ENCODE data around the gene CAMK2D.

The CAMK2D gene

GRCh38 chr4:113762186-113763028, 869 bp upstream of the CAMK2D start:
- DNase-seq: peak; percentile 98 to 99

DNA sequence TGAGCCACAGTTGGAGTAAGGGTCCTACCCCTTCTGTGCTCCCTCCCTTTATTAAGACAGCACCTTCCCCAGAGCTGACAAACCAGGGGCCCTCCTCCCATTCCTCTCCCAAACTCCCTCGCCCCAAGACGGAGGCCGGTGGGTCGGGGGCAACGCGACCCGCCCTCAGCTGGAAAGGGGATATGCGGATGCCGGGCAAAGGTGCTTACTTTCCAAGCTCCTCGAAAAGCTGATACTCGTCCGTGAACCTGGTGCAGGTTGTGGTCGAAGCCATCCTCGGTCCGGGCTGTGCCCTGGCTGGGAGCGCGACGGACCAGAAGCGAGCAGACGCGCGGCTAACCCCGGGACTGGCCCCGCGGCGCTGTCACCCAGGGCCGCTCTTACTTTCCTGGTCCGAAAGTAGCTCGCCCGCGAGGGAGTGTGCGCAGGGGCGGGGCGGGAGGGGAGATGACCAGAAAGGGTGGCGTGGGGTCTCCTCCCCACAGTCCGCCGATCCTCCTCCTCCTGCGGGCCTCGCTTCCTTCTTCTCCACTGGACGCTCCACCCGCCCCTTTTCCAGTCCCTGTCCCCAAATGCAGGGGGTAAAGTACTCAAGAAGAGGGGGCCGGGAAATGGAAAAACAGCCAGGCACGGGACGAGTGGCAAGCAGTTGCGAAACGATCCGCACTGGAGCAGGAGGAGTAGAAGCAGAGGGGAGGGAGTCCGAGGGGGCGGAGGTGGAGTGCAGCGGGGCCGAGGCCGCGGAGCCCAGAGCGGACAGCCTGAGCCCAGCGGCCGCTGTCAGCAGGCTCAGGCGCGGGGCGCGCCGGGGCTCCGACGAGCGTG, 531 bp downstream of the CAMK2D start:
- DNase-seq: peak; percentile 41 to 42

DNA sequence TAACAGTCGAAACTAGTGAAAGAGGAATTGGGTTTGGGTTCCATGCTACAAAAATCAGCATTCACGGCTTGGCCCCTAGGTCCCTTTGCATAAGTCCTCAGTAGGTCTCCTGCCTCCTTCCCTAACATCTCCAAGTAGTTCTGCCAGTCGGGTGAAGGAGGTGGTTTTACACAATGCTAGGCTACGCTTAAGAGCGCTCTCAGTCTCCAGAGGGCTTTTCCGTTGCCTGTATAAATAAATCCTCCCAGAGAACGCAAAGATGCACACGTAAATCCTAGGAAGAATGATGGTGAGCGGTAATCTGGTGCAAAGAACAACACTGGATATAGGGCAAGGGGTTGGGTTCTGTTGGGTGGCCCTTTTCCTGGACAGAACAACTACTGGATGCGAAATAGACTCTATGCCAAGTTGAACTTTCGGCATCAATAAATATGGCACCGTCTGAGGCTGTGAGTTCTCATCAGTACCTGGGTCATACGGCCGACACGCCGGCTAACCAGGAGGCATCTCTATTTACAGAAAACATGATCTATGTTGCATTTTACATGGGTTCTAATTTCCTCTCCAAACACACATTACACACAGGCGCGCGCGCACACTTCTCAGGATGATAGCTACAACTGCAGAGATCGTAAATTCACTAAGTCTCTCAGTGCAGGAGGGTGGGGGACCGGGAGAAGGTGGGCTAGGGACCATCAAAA, 1.3 kb downstream of the CAMK2D start:
- DNase-seq: peak; percentile 7 to 41

- no peak for DNase-seq
Measured at GRCh38 chr4:113759696-113760093, 1.8 kb downstream of the CAMK2D start.

DNA sequence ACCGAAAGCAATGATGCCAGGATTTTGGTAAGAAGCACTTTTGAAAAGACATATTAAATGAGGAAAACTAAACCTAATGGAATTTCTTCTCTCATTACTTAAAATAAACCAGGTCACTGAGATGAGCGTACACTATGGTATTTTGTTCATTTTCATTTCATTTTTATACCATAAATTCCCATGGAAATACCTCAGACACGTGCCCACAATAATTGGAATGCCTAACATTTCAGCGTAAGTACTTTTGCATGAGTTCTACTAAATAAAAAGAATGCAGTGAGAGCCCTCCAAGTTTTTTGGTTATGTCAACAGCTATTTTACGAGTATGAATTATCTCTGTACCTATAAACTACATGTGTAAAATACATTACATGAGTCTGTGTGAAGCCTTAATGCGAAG, 3.2 kb downstream of the CAMK2D start:
- no peak for DNase-seq

GRCh38 chr4:113757486-113757885, 4.1 kb downstream of the CAMK2D start:
- DNase-seq: no peak

DNA sequence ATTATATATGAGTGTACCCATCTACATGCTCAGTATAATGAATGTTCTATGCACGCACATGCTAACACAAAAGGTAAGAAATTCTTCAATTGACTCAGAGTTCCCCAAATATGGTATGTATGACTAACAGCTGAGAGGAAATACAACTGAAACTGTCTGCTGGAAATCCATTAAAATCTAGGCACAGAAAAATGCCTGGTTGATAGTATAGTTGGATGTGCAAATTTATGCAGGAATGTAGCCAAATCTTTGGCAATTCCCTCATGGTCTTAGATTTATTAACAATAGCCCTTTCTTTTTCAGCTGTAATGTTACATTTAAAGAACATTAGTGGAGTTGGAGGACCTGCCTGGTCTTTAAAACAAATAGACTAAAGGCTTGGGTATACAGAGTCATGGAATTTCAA, 5.5 kb downstream of the CAMK2D start:
- DNase-seq: no peak

DNA sequence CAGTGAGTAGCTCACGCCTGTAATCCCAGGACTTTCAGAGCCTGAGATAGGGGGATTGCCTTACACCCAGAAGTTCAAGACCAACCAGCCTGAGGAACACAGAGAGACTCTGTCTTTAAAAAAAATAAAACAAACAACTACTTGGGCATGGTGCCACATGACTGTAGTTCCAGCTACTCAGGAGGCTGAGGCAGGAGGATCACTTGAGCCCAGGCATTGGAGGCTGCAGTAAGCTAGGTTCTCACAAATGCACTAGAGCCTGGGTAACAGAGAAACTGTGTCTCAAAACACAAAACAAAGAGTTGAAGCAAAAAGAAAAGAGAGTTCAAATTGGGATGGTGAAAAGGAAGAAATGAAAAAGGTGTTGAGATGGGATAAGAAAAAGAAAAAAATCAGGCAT, 10.8 kb downstream of the CAMK2D start:
- DNase-seq: no peak

GRCh38 chr4:113750296-113750695, 11.2 kb downstream of the CAMK2D start:
- no peak for DNase-seq

DNA sequence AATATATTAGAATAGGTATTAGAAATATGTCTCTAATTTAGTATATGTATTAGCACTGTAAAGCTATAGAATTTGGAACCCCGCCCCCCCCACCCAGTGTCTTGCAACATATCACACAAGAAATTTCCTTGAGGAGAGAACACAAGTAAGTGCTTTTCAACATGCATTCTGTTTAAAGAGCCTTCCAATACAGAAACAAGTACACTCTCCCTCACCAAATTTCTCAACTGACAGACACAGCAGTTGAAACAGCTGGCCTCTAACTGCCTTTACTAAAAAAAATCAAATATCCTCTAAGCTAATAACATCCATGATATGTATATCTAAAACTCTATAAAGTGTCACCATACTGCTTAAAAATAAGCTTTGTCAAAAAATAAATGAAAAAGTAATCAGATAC, 12.4 kb downstream of the CAMK2D start:
- no peak for DNase-seq

DNA sequence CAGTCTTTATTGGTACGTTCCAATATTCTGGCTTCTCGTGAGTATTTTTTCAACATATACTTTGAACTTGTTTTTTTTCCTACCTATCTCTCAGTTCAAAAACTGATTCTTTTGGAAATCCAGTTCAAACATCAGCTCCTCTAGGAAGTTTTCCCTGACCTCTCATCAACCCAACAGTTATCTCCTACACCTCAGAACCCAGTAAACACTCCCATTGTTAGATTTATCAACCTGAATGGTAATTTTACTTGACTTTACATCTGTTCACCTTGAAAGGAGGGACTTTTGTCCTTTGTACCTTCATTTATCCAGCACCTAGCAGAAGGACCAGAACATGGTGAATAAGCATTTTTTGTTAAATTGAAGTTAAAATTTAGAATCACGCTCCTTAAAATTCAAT, 13.6 kb downstream of the CAMK2D start:
- no peak for DNase-seq

- no peak for DNase-seq
Measured at GRCh38 chr4:113745711-113746110, 15.8 kb downstream of the CAMK2D start.

DNA sequence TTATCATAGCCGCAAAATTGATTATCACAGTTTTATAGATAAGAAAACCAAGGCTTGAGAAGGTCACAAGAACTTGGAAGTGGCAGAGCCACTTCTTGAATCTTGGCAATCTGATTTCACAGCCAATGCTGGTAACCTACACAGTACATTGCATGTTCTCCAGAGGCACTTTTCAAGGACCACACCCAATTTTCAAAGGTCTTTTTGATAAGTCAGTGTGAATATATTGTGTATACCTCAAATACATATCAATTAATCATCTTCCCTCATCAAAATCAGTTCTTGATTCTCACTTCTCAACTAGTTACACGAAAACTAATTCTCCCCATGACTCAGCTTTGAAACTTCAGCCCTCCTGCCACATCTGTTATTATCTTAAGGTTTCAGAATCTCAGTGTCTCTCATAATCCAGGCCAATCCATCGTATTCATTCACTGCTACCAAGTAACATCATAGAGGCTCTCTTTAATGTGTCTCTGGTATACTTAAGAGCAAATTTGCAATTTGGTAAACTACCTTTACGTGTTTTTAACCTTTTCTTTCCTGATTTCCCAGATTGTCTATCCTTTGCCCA, 16.8 kb downstream of the CAMK2D start:
- DNase-seq: no peak

DNA sequence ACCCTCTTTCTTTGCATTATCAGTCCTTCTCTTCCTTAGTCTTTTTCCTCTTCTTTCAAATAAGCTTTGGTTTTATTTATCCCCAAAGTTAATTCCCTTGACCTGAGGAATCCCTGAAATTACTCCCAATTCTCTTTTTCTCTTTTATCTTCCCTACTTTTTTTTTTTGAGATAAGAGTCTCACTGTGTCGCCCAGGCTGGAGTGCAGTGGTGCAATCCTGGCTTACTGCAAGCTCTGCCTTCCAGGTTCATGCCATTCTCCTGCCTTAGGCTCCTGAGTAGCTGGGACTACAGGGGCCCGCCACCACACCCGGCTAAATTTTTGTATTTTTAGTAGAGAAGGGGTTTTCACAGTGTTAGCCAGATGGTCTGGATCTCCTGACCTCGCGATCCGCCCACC, 17.8 kb downstream of the CAMK2D start:
- DNase-seq: no peak

DNA sequence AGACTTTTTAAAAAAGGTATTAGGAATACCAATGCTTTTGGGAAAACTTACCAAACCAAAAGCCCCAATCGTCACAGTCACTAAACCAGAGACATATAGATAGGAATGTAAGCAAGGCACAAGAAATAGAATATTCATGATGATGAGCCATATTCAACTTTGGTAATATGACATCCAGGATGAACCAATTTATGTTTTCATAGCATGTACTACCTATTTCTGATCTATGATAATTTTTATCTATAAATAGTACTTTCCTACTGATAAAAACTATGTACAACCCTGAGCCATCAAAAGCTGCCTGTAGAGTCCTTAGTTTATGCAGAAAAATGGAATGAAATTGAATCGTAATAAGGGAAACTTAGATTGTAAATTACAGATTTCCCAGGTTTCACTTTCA, 18.9 kb downstream of the CAMK2D start:
- no peak for DNase-seq

DNA sequence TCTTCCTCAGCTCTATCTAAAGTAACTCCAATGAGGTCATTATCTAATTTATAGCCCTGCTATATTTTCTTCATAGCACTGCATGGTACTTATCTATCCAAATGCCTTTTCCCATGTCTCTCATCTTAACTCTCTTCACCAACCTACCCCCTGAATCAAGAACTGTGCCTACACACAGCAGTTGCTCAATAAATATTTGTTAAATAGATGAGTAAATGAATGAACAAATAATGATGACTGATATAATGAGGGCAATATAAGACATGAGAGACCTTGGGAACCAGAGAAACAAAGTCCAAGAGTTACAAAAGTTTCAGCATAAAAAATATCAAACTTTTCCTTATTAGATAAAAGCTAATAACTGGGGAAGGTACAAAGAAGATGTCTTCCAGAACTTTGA, 19.6 kb downstream of the CAMK2D start:
- no peak for DNase-seq

- DNase-seq: no peak
Measured at GRCh38 chr4:113740857-113741379, 20.6 kb downstream of the CAMK2D start.

DNA sequence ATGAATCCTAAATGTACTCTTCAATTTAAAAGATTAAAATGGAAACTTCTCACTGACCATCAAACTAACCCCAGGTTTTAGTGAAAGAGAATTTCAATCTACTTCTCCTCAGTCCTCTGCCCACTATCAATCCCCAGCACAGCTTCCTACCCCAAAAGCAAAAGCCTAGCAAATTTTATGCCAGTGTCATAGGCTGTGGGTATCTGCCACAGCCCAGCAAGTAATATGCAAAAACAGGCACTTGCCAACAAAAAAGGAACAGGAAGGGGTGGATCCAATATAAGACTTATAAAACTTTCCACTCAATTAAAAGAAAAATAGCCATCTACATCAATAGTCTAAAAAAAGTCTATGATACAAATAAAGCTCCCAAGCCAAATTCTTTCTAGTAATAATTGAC, 22.3 kb downstream of the CAMK2D start:
- no peak for DNase-seq

DNA sequence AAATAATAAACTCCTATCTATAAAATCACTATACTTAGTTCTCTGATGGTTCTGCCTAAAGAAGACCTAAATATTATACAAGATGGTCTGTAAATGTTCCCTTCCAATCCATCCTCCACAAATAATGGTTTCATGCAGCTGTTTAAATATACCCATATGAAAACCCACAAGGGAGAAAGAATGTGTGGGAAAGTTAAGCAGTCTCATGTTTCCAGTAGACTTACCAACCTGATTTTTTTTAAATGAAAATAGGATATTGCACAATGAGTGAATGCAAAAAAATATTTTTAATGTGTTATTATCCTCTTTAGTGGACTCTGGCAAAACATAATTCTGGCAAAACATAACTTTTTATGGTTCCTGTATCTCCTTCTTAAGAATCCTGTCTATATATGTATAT, 23.3 kb downstream of the CAMK2D start:
- DNase-seq: no peak

- no peak for DNase-seq
Measured at GRCh38 chr4:113733685-113734084, 27.9 kb downstream of the CAMK2D start.

DNA sequence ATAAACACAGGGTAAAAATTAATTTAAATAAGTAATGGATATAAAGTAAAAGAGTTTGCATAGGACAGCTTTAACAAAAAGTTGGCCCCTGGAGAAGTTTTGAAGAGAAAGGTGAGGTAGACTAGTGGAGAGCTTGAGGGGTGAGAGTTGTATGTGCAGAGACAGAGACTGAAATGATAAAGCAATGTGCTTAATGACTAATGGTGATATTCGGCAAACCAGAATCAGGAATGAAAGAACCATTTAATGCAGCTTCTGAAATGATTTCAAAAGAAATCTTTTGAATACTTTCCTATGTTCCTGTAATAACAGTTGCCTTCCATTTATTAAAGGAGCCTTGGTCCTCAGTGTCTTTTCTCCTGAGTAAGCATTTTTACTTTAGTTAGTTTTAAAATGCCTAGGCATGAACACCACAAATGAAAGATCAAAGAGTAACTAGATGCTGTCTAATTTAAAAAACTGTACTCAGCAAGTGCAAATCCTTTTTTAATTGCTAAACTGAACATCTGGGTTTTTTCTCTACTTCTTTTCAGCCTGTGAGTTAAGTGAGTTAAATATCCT, 28.5 kb downstream of the CAMK2D start:
- DNase-seq: no peak

DNA sequence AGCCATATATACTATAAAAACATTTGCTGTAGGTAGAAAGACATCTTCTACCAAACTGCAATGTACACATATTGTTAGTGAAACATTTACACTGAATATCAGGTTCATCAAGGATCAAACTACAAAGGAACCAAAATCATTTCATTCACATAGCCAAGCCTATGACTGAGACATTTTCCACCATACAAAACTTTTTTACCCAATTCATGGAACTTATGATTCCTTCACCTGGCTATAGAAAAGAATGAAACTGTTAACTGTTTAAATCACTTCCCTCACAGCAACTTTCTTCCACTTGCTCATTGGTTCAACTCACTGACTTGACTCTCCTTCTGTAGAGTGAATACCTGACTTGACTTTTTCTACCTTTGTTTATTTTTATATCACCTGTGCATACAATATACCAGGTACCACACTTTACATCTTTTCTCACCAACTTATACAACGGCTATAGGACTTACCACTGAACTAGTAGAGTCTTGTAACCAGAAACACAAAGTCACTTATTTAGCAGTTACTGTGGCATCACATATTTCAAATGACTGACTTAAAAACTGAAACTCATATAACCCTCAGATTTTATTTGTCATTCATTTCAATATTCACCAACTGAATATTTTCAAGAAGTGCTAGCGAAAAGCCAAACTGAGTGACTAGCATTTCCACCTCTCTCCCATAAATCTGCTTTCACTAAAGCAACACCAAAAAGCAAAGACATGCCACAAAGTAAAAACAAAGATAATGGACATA, 30.9 kb downstream of the CAMK2D start:
- no peak for DNase-seq
